IMR-90 (cell line): Measurements from ENCODE around the gene RBBP8NL. TPM values are rescaled to one million over a fixed set of nuclear protein-coding genes. Genes with fewer than 3 reads are reported as not detected.

Experiments used
- ATAC-seq: fragments of 200-7000 bp; cut with Tn5 transposase; 2 replicates; pipeline ENCODE4 v1.9.1; 2020; ENCODE audit warnings: low read depth, mild to moderate bottlenecking, moderate library complexity
- BruUV-seq: library from RNA; stranded (reverse); fragments of 400-500 nt; replicated peaks from 2 replicates; lab custom pipeline; 2021; lab: Mats Ljungman, UMichigan
- CTCF ChIA-PET: fragments of 300-600 bp; formaldehyde crosslinking; extraction: SDS; loops from one replicate; lab custom pipeline; 2021; ENCODE audit warnings: antibody characterized with exemption; lab: Yijun Ruan, JAX
- POLR2A ChIA-PET: fragments of 300-600 bp; sonication (Branson Sonifier 250); formaldehyde crosslinking; loops from one replicate; lab custom pipeline; 2022; ENCODE audit warnings: antibody characterized with exemption; ENCODE audit not compliant: unreplicated experiment; lab: Charles Lee
- DNase-seq: peaks from one replicate; pipeline ENCODE4 v3.0.0; 2013
- H2AFZ ChIP-seq: replicated peaks from 2 replicates; pipeline ENCODE3; 2013; ENCODE audit warnings: low read length, mild to moderate bottlenecking; ENCODE audit not compliant: poor library complexity
- H2AK5ac ChIP-seq: 2 replicates; pipeline ENCODE4 v1.6.1; 2013; ENCODE audit warnings: low read depth, low read length, inconsistent platforms
- H2AK9ac ChIP-seq: replicated peaks from 2 replicates; pipeline ENCODE3; 2013; ENCODE audit warnings: mild to moderate bottlenecking, low read depth, low read length, moderate library complexity; ENCODE audit not compliant: poor library complexity
- H2BK120ac ChIP-seq: 2 replicates; pipeline ENCODE4 v1.6.1; 2013; ENCODE audit warnings: low read depth, low read length, inconsistent platforms
- H2BK15ac ChIP-seq: 3 replicates; pipeline ENCODE4 v1.6.1; 2013; ENCODE audit warnings: low read depth, low read length, inconsistent platforms
- H2BK20ac ChIP-seq: 2 replicates; pipeline ENCODE4 v1.6.1; 2013; ENCODE audit warnings: low read depth, mild to moderate bottlenecking, inconsistent platforms, low read length, moderate library complexity
- H2BK5ac ChIP-seq: 2 replicates; pipeline ENCODE4 v1.6.1; 2013; ENCODE audit warnings: mild to moderate bottlenecking, low read depth, low read length, inconsistent platforms; ENCODE audit not compliant: poor library complexity, severe bottlenecking
- H3K14ac ChIP-seq: replicated peaks from 2 replicates; pipeline ENCODE4 v1.6.1; 2013; ENCODE audit warnings: low read depth, low read length, inconsistent platforms
- H3K18ac ChIP-seq: 2 replicates; pipeline ENCODE4 v1.6.1; 2013; ENCODE audit warnings: low read depth, low read length, control low read depth
- H3K23ac ChIP-seq: 2 replicates; pipeline ENCODE4 v1.6.1; 2013; ENCODE audit warnings: low read depth, low read length, inconsistent platforms
- H3K27ac ChIP-seq: 2 replicates; pipeline ENCODE4 v1.5.1; 2013; ENCODE audit warnings: mild to moderate bottlenecking, control low read depth, low read length; ENCODE audit not compliant: insufficient read depth
- H3K27me3 ChIP-seq: 2 replicates; pipeline ENCODE4 v1.6.1; 2013; ENCODE audit warnings: low read length; ENCODE audit not compliant: control insufficient read depth, insufficient read depth
- H3K36me3 ChIP-seq: 2 replicates; pipeline ENCODE4 v1.6.1; 2013; ENCODE audit warnings: low read length, mixed read lengths; ENCODE audit not compliant: control insufficient read depth, insufficient read depth
- H3K4ac ChIP-seq: 2 replicates; pipeline ENCODE4 v1.6.1; 2013; ENCODE audit warnings: low read depth, low read length, inconsistent platforms
- H3K4me1 ChIP-seq: 2 replicates; pipeline ENCODE4 v1.6.1; 2013; ENCODE audit warnings: low read length, mixed read lengths; ENCODE audit not compliant: control insufficient read depth, insufficient read depth
- H3K4me2 ChIP-seq: 2 replicates; pipeline ENCODE4 v1.6.1; 2013; ENCODE audit warnings: low read depth, mild to moderate bottlenecking, control low read depth, low read length, moderate library complexity
- H3K4me3 ChIP-seq: 2 replicates; pipeline ENCODE4 v1.5.1; 2013; ENCODE audit warnings: low read depth, mild to moderate bottlenecking, control low read depth, low read length, moderate library complexity; ENCODE audit not compliant: insufficient read depth
- H3K56ac ChIP-seq: 2 replicates; pipeline ENCODE4 v1.6.1; 2013; ENCODE audit warnings: low read length, inconsistent platforms; ENCODE audit not compliant: insufficient read depth; ENCODE audit errors: extremely low read depth
- H3K79me1 ChIP-seq, 2 experiments: 2 replicates each; pipeline ENCODE4 v1.6.1; 2013; ENCODE audit warnings: low read length in 2 of 2, inconsistent platforms in 1 of 2, low read depth in 1 of 2
- H3K9ac ChIP-seq: 2 replicates; pipeline ENCODE4 v1.6.1; 2013; ENCODE audit warnings: low read depth, low read length, control low read depth
- H3K9me1 ChIP-seq: 2 replicates; pipeline ENCODE4 v1.6.1; 2013; ENCODE audit warnings: low read length, inconsistent platforms; ENCODE audit not compliant: insufficient read depth
- H3K9me3 ChIP-seq: 2 replicates; pipeline ENCODE4 v1.6.1; 2013; ENCODE audit warnings: low read length; ENCODE audit not compliant: control insufficient read depth, insufficient read depth
- H4K20me1 ChIP-seq: 2 replicates; pipeline ENCODE4 v1.6.1; 2013; ENCODE audit warnings: low read length, inconsistent platforms; ENCODE audit not compliant: insufficient read depth
- H4K5ac ChIP-seq: 2 replicates; pipeline ENCODE4 v1.6.1; 2013; ENCODE audit warnings: mild to moderate bottlenecking, low read depth, low read length, control low read depth
- H4K8ac ChIP-seq, 2 experiments: 2 replicates each; pipeline ENCODE4 v1.6.1; 2013; ENCODE audit warnings: low read depth in 2 of 2, low read length in 2 of 2, control low read depth in 1 of 2, inconsistent platforms in 1 of 2
- H4K91ac ChIP-seq: 2 replicates; pipeline ENCODE4 v1.6.1; 2013; ENCODE audit warnings: low read depth, low read length, inconsistent platforms; ENCODE audit not compliant: insufficient read depth
- BHLHE40 ChIP-seq: fragments of 150-350 bp; IDR thresholded peaks from 2 replicates; pipeline ENCODE4 v1.6.1; 2016; ENCODE audit warnings: mild to moderate bottlenecking, low read depth, low read length
- CEBPB ChIP-seq: IDR thresholded peaks from 2 replicates; pipeline ENCODE4 v1.6.1; 2012; ENCODE audit warnings: low read depth, low read length, improper control_type of control experiment
- CHD1 ChIP-seq: IDR thresholded peaks from 2 replicates; pipeline ENCODE4 v1.6.1; 2012; ENCODE audit warnings: low read depth, low read length, improper control_type of control experiment
- FOS ChIP-seq: fragments of 150-350 bp; IDR thresholded peaks from 2 replicates; pipeline ENCODE4 v1.6.1; 2016; ENCODE audit warnings: low read depth, low read length
- MAFK ChIP-seq: IDR thresholded peaks from 2 replicates; pipeline ENCODE4 v1.6.1; 2012; ENCODE audit warnings: low read depth, low read length, improper control_type of control experiment
- MAZ ChIP-seq: IDR thresholded peaks from 2 replicates; pipeline ENCODE4 v1.6.1; 2012; ENCODE audit warnings: low read depth, mild to moderate bottlenecking, low read length, improper control_type of control experiment, moderate library complexity, borderline replicate concordance
- MXI1 ChIP-seq: IDR thresholded peaks from 2 replicates; pipeline ENCODE4 v1.6.1; 2012; ENCODE audit warnings: low read depth, mild to moderate bottlenecking, low read length, moderate library complexity, borderline replicate concordance
- NFE2L2 ChIP-seq: fragments of 150-350 bp; IDR thresholded peaks from 2 replicates; pipeline ENCODE4 v1.6.1; 2016; ENCODE audit warnings: low read depth, mild to moderate bottlenecking, low read length
- POLR2A ChIP-seq: IDR thresholded peaks from 2 replicates; pipeline ENCODE4 v1.6.1; 2012; ENCODE audit warnings: mild to moderate bottlenecking, low read depth, low read length
- RAD21 ChIP-seq: IDR thresholded peaks from 2 replicates; pipeline ENCODE4 v1.6.1; 2012; ENCODE audit warnings: low read length, improper control_type of control experiment
- RCOR1 ChIP-seq: IDR thresholded peaks from 2 replicates; pipeline ENCODE4 v1.6.1; 2012; ENCODE audit warnings: mild to moderate bottlenecking, low read length, improper control_type of control experiment; ENCODE audit not compliant: insufficient replicate concordance
- RFX5 ChIP-seq: IDR thresholded peaks from 2 replicates; pipeline ENCODE4 v1.8.0; 2012; ENCODE audit warnings: low read depth, mild to moderate bottlenecking, low read length, moderate library complexity
- SMC3 ChIP-seq: fragments of 150-350 bp; IDR thresholded peaks from 2 replicates; pipeline ENCODE4 v1.6.1; 2016; ENCODE audit warnings: low read depth, mild to moderate bottlenecking, antibody characterized with exemption, low read length, moderate library complexity
- WGBS, 2 experiments: methylation state at CpG; one replicate each; pipeline versions ENCODE4 v1.1.5 to v1.1.7; 2013; ENCODE audit warnings: missing lambda C conversion rate in 2 of 2; ENCODE audit not compliant: insufficient read length in 1 of 2; ENCODE audit errors: extremely low coverage in 2 of 2; 5-methylcytosine and 5-hydroxymethylcytosine counted together
- dilution Hi-C: fragments of 300-500 bp; cut with HindIII; formaldehyde crosslinking; loops from one replicate; pipeline ENCODE4 v1.14.3; 2018; ENCODE audit warnings: low sequenced_read_pairs; ENCODE audit not compliant: unreplicated experiment
- in situ Hi-C: fragments of 300-500 bp; cut with MboI; formaldehyde crosslinking; loops from 3 replicates; pipeline ENCODE4 v1.14.3; 2019; ENCODE audit warnings: low sequenced_read_pairs, inconsistent platforms, mixed read lengths
- intact Hi-C: fragments of 100-400 bp; cut with micrococcal nuclease; formaldehyde crosslinking; loops from 2 replicates; pipeline ENCODE4 v1.10.0; 2022
- polyA plus RNA-seq, 3 experiments: library from polyadenylated mRNA; depleted of rRNA; stranded (reverse); fragments of >200 nt; gene quantifications; 2 replicates each; pipeline ENCODE4 v1.2.3, GENCODE V29; 2012; ENCODE audit warnings: low replicate concordance in 1 of 3
- total RNA-seq: library from RNA; depleted of rRNA; stranded (reverse); fragments of >200 nt; gene quantifications from 2 replicates; pipeline ENCODE4 v1.2.3, GENCODE V29; 2012
- TF ChIP-seq, protein P1 (sequence below): conservative IDR thresholded peaks from 2 replicates; pipeline ENCODE4 v1.5.1; 2012; ENCODE audit warnings: mild to moderate bottlenecking, low read depth, low read length, improper control_type of control experiment
- TF ChIP-seq, protein P2 (sequence below): fragments of 150-350 bp; IDR thresholded peaks from 2 replicates; pipeline ENCODE4 v1.6.1; 2016; ENCODE audit warnings: low read depth, mild to moderate bottlenecking, low read length, moderate library complexity, borderline replicate concordance
- TF ChIP-seq, protein P3 (sequence below): fragments of 150-350 bp; IDR thresholded peaks from 2 replicates; pipeline ENCODE4 v1.6.1; 2017; ENCODE audit warnings: mild to moderate bottlenecking, antibody characterized with exemption, low read length, low read depth

RBBP8NL gene
- total and polyA plus RNA-seq, 2 of the 4 experiments (the other 2 are of a cell fraction): not detected

DNA sequence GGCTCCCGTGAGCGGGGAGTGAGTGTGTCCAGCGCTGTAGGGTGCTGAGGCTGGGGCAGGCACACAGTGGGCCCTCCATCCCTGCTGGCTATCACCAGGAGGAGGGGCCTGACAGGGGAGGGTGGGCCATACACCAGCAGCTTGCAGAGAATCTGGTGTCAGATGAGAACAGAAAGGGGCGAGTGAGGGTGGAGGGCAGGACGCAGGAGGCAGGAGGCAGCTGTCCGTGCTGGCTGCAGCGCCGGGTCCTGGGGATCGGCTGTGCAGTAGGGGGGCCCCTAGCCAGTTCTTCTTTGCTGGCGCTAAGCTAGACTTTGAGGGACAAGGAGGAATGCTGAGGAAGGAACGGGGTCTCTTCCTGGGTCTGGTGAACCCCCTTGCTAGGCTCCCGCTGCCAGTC lies 18.7 kb downstream of the RBBP8NL start:
- 73% methylated on average over 3 of the region's 12 CpGs; no CpG with 5 or more reads in 1 of the 2 experiments for WGBS, 2 experiments
- Histone ChIP-seq H4K91ac (no peak overlapping the region), H3K9me3 (no peaks in the 10 kb centered on the region), H3K4ac (no peak overlapping the region), H3K4me2 (no peak overlapping the region), H2AFZ (no peak overlapping the region), H3K23ac (no peak overlapping the region), H3K18ac (no peak overlapping the region), H2BK15ac (no peak overlapping the region), H3K9me1 (no peaks in the 10 kb centered on the region), H3K27ac (no peak overlapping the region), H3K4me3 (no peak overlapping the region), H3K79me1 (peaks cover 10 to 14% of the 10 kb centered on the region in 2 experiments; a peak in 1 of 4 replicates), H3K36me3 (no peaks in the 10 kb centered on the region), H2BK20ac (no peak overlapping the region), H3K9ac (no peak overlapping the region), H2AK9ac (no peak overlapping the region), H4K8ac (no peak overlapping the region), H3K27me3 (peaks cover 8% of the 10 kb centered on the region; the same call in 1 of the 2 replicates), H2AK5ac (no peak overlapping the region), H2BK5ac (no peak overlapping the region), H3K14ac (no peak overlapping the region), H4K20me1 (no peaks in the 10 kb centered on the region; the same call in 1 of the 2 replicates), H3K4me1 (peaks cover 6% of the 10 kb centered on the region; the same call in 1 of the 2 replicates), H4K5ac (no peak overlapping the region), H2BK120ac (no peak overlapping the region), H3K56ac (no peak overlapping the region)
- no TSS peak for BruUV-seq
- in situ Hi-C loops: no loop called here
- ATAC-seq (no peak), DNase-seq (no peak)
- POLR2A ChIA-PET: no interaction called here
- intact Hi-C loops: no loop called here
- no peak for TF ChIP-seq NFE2L2
- TF ChIP-seq SMC3: no peak
- TF ChIP-seq RCOR1: no peak
- TF ChIP-seq, protein P1, sequence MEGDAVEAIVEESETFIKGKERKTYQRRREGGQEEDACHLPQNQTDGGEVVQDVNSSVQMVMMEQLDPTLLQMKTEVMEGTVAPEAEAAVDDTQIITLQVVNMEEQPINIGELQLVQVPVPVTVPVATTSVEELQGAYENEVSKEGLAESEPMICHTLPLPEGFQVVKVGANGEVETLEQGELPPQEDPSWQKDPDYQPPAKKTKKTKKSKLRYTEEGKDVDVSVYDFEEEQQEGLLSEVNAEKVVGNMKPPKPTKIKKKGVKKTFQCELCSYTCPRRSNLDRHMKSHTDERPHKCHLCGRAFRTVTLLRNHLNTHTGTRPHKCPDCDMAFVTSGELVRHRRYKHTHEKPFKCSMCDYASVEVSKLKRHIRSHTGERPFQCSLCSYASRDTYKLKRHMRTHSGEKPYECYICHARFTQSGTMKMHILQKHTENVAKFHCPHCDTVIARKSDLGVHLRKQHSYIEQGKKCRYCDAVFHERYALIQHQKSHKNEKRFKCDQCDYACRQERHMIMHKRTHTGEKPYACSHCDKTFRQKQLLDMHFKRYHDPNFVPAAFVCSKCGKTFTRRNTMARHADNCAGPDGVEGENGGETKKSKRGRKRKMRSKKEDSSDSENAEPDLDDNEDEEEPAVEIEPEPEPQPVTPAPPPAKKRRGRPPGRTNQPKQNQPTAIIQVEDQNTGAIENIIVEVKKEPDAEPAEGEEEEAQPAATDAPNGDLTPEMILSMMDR: no peak
- TF ChIP-seq CHD1: no peak
- TF ChIP-seq, protein P2, sequence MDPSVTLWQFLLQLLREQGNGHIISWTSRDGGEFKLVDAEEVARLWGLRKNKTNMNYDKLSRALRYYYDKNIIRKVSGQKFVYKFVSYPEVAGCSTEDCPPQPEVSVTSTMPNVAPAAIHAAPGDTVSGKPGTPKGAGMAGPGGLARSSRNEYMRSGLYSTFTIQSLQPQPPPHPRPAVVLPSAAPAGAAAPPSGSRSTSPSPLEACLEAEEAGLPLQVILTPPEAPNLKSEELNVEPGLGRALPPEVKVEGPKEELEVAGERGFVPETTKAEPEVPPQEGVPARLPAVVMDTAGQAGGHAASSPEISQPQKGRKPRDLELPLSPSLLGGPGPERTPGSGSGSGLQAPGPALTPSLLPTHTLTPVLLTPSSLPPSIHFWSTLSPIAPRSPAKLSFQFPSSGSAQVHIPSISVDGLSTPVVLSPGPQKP: no peak
- no peak for TF ChIP-seq MAZ
- TF ChIP-seq FOS: no peak
- TF ChIP-seq MAFK: no peak
- TF ChIP-seq MXI1: no peak
- no peak for TF ChIP-seq CEBPB
- no peak for TF ChIP-seq RAD21
- TF ChIP-seq BHLHE40: no peak
- TF ChIP-seq, protein P3, sequence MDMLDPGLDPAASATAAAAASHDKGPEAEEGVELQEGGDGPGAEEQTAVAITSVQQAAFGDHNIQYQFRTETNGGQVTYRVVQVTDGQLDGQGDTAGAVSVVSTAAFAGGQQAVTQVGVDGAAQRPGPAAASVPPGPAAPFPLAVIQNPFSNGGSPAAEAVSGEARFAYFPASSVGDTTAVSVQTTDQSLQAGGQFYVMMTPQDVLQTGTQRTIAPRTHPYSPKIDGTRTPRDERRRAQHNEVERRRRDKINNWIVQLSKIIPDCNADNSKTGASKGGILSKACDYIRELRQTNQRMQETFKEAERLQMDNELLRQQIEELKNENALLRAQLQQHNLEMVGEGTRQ: no peak
- no peak for TF ChIP-seq POLR2A
- no peak for TF ChIP-seq RFX5
- CTCF ChIA-PET: no interaction called here
- dilution Hi-C loops: no loop called here
